CD4-positive, alpha-beta memory T cell (primary cell): Measurements from ENCODE around the gene SLC45A3. TPM values are rescaled to one million over a fixed set of nuclear protein-coding genes. Genes with fewer than 3 reads are reported as not detected.

Experiments used
- CTCF ChIA-PET: fragments of 350-600 bp; sonication (Branson Sonifier 250); formaldehyde crosslinking; loops from one replicate; lab custom pipeline; 2021; ENCODE audit warnings: inconsistent platforms; ENCODE audit not compliant: partially characterized antibody; lab: Charles Lee
- POLR2A ChIA-PET: fragments of 350-600 bp; sonication (Branson Sonifier 250); formaldehyde crosslinking; loops from one replicate; lab custom pipeline; 2021; ENCODE audit not compliant: partially characterized antibody; lab: Charles Lee
- DNase-seq, 5 donors: peaks; one replicate each; pipeline versions ENCODE4 v3.0.0 to v3.0.0-alpha.2; 2020 to 2022; ENCODE audit warnings: mixed read lengths in 1 of 5
- H3K27ac ChIP-seq: one replicate; pipeline ENCODE4 v1.7.0; 2013; ENCODE audit warnings: low read depth, low read length
- H3K27me3 ChIP-seq: 2 replicates; pipeline ENCODE4 v1.7.0; 2013; ENCODE audit warnings: mild to moderate bottlenecking, low read length, moderate library complexity; ENCODE audit not compliant: insufficient read depth
- H3K36me3 ChIP-seq: 2 replicates; pipeline ENCODE4 v1.7.0; 2013; ENCODE audit warnings: mild to moderate bottlenecking, low read length, moderate library complexity; ENCODE audit not compliant: insufficient read depth
- H3K4me1 ChIP-seq: 2 replicates; pipeline ENCODE4 v1.7.0; 2013; ENCODE audit warnings: mild to moderate bottlenecking, low read length, moderate library complexity; ENCODE audit not compliant: insufficient read depth
- H3K4me3 ChIP-seq, 2 donors: one replicate each; pipeline ENCODE4 v1.7.0; 2013; ENCODE audit warnings: low read length in 2 of 2, mild to moderate bottlenecking in 1 of 2
- H3K9me3 ChIP-seq, 2 donors: one replicate each; pipeline ENCODE4 v1.7.0; 2013; ENCODE audit warnings: low read length in 2 of 2, control low read depth in 1 of 2; ENCODE audit not compliant: control insufficient read depth in 1 of 2
- H3K27ac Mint-ChIP-seq, 7 donors: one replicate each; pipeline ENCODE4 v1.8.0; 2020 to 2021; ENCODE audit warnings: mixed read lengths in 7 of 7, mild to moderate bottlenecking in 6 of 7, inconsistent platforms in 3 of 7, moderate library complexity in 3 of 7
- H3K27me3 Mint-ChIP-seq, 2 donors: one replicate each; pipeline ENCODE4 v1.8.0; 2020 to 2021; ENCODE audit warnings: mixed read lengths in 2 of 2
- H3K36me3 Mint-ChIP-seq, 2 donors: one replicate each; pipeline ENCODE4 v1.8.0; 2020 to 2021; ENCODE audit warnings: mixed read lengths in 2 of 2, inconsistent platforms in 1 of 2, mild to moderate bottlenecking in 1 of 2
- H3K4me1 Mint-ChIP-seq, 4 donors: one replicate each; pipeline ENCODE4 v1.8.0; 2020 to 2021; ENCODE audit warnings: mixed read lengths in 4 of 4, mild to moderate bottlenecking in 1 of 4
- H3K4me3 Mint-ChIP-seq, 8 donors: one replicate each; pipeline ENCODE4 v1.8.0; 2020 to 2021; ENCODE audit warnings: mixed read lengths in 8 of 8, mild to moderate bottlenecking in 7 of 8, moderate library complexity in 6 of 8, inconsistent platforms in 3 of 8
- H3K9me3 Mint-ChIP-seq, 8 donors: one replicate each; pipeline ENCODE4 v1.8.0; 2020 to 2021; ENCODE audit warnings: mixed read lengths in 8 of 8, mild to moderate bottlenecking in 5 of 8, inconsistent platforms in 3 of 8, moderate library complexity in 1 of 8
- intact Hi-C: fragments of 100-400 bp; cut with micrococcal nuclease; formaldehyde crosslinking; loops from one replicate; pipeline ENCODE4 v1.15.1; 2023
- polyA plus RNA-seq, 2 donors: library from polyadenylated mRNA; unstranded; fragments of 300-500 nt; fragmentation: Illumina TruSeq; gene quantifications; one replicate each; pipeline ENCODE4 v1.2.3, GENCODE V29; 2021
- total RNA-seq, 2 experiments: library from RNA; stranded (reverse); gene quantifications; one replicate each; pipeline ENCODE4 v1.2.3, GENCODE V29; 2021

The SLC45A3 gene
- total and polyA plus RNA-seq, 4 experiments from 2014 or later, result 0.09 to 0.19 TPM; not detected in 2

DNA sequence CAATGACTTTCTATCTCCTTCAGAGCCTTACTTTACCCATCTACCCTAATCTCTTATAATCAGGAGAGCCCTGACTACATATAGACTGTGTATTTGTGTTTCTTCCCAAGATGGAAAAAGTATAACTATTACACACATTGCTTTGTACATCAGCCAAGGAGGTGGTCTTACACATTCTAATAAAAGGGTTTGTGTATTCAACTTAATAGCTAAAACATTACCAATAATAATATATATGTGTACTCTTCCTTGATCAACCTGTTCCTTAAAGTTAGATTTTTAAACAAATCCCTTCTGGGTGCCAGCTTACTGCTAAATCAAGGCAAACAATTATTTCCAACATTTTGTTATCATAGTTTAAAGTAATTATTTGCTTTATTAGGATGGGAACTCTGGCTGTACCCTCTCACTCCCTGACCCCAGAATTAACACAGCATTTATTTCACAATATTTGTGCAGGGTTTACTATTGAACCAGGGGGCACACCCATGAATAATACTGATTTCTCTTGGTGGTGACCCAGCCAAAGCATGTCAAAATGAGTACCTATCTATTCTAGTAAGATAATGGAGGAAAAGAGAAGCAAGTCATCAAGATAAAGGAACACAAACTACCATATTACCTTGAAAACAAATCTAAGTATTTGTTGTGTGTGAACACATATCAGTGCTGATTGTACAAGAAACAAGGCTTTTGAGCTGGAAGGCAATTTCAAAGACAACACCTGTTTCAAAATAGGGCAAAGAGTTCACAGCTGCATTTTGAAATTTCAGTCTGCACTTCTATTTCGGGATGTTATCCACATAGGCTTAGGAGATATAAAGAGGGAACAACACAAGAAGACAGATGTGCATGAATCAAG lies 30.1 kb upstream of the SLC45A3 start:
- Mint-ChIP-seq H3K27ac (peak overlapping the region in 1 of 7 donors; percentile 68), H3K27me3 (no peaks in the 10 kb centered on the region)
- intact Hi-C loops, result loop anchor here (1.0 to 5.0 kb wide), 5 partner anchors 37 to 267 kb away; partner anchors contain the start of gene RAB29

DNA sequence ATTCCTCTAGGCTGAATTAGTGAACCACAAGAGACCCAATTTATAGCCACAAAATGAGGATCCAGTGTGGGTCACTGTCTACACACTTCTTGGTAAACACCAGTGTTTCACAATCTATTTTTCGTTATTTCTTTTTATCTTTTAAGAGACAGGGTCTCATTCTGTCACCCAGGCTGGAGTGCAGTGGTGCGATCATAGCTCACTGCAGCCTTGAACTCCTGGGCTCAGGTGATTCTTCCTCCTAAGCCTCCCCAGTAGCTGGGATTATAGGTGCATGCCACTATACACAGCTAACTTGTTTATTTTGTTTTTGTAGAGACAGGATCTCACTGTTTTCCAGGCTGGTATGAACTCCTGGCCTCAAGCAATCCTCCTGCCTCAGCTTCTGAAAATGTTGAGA lies 29.3 kb upstream of the SLC45A3 start:
- intact Hi-C loops, result loop anchor here (2.0 to 5.0 kb wide), 3 partner anchors 38 to 268 kb away; partner anchors contain the start of gene RAB29
- H3K27me3 Mint-ChIP-seq, result no peaks in the 10 kb centered on the region

More for the DNA sequence above, 30.1 kb upstream of the SLC45A3 start:
- no peak for DNase-seq
- ChIA-PET POLR2A (interaction anchor here (1.8 to 2.1 kb wide), 3 partner anchors 31 to 52 kb away, joined by 4 to 12 read pairs (median 7); partner anchors contain the start of gene NUCKS1), CTCF (interaction anchor here (0.8 to 9.2 kb wide), 28 partner anchors 9 to 267 kb away, joined by 3 to 138 read pairs (median 5); partner anchors contain the start of genes ELK4 and RAB29)
- Histone ChIP-seq H3K36me3 (peaks cover 3% of the 10 kb centered on the region), H3K27ac (no peak overlapping the region), H3K4me1 (peaks cover 3% of the 10 kb centered on the region), H3K27me3 (no peaks in the 10 kb centered on the region), H3K9me3 (no peaks in the 10 kb centered on the region), H3K4me3 (no peak overlapping the region)
- Mint-ChIP-seq H3K9me3 (no peaks in the 10 kb centered on the region), H3K4me1 (peaks cover 5 to 14% (median 10%) of the 10 kb centered on the region in 4 donors), H3K4me3 (no peak overlapping the region), H3K36me3 (peaks cover 23 to 24% of the 10 kb centered on the region in 2 donors)

DNA sequence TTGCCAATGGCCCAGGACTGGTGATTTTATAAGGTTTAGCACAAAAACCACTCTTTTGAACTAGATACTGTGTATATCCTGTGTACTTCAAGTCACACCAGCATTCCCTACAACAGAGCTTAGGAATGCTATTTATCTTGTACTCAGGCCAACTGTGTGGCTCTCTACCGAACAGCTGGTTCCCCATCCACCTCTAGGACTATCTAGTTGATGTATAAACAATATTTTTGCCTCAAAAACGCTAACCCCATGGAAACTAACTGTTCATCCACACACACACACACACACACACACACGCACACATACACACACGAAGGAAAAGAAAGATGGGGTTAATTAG lies 28.7 kb upstream of the SLC45A3 start:
- Mint-ChIP-seq H3K27me3 (no peaks in the 10 kb centered on the region), H3K36me3 (peaks cover 25% of the 10 kb centered on the region in 2 donors), H3K9me3 (no peaks in the 10 kb centered on the region), H3K4me3 (no peak overlapping the region), H3K4me1 (peaks cover 5 to 14% (median 10%) of the 10 kb centered on the region in 4 donors), H3K27ac (peak overlapping the region in 2 of 7 donors; percentile 43 to 73)
- Histone ChIP-seq H3K9me3 (no peaks in the 10 kb centered on the region), H3K4me1 (peaks cover 3% of the 10 kb centered on the region), H3K27ac (no peak overlapping the region), H3K27me3 (no peaks in the 10 kb centered on the region), H3K36me3 (no peaks in the 10 kb centered on the region), H3K4me3 (no peak overlapping the region)
- POLR2A ChIA-PET, result interaction anchor here (0.9 to 1.8 kb wide), 2 partner anchors 40 to 51 kb away, joined by 4 read pairs; partner anchors contain the start of gene NUCKS1
- intact Hi-C loops, result no loop called here
- DNase-seq, result no peak
- CTCF ChIA-PET, result interaction anchor here (0.9 to 9.2 kb wide), 11 partner anchors 8 to 202 kb away, joined by 3 to 138 read pairs (median 5); partner anchors contain the start of gene RAB29

More for the DNA sequence above, 29.3 kb upstream of the SLC45A3 start:
- no peak overlapping the region for H3K27ac Mint-ChIP-seq
- H3K36me3 Mint-ChIP-seq, result peaks cover 24 to 25% of the 10 kb centered on the region in 2 donors
- Histone ChIP-seq H3K4me1 (peaks cover 3% of the 10 kb centered on the region), H3K4me3 (no peak overlapping the region), H3K36me3 (no peaks in the 10 kb centered on the region), H3K27ac (no peak overlapping the region), H3K27me3 (no peaks in the 10 kb centered on the region), H3K9me3 (no peaks in the 10 kb centered on the region)
- peaks cover 5 to 14% (median 10%) of the 10 kb centered on the region in 4 donors for H3K4me1 Mint-ChIP-seq
- ChIA-PET CTCF (interaction anchor here (0.9 to 9.2 kb wide), 13 partner anchors 9 to 201 kb away, joined by 3 to 138 read pairs (median 5); partner anchors contain the start of genes ELK4 and RAB29), POLR2A (interaction anchor here (0.9 to 1.8 kb wide), 2 partner anchors 40 to 51 kb away, joined by 4 read pairs; partner anchors contain the start of gene NUCKS1)
- H3K9me3 Mint-ChIP-seq, result no peaks in the 10 kb centered on the region
- DNase-seq, result no peak
- H3K4me3 Mint-ChIP-seq, result no peak overlapping the region

DNA sequence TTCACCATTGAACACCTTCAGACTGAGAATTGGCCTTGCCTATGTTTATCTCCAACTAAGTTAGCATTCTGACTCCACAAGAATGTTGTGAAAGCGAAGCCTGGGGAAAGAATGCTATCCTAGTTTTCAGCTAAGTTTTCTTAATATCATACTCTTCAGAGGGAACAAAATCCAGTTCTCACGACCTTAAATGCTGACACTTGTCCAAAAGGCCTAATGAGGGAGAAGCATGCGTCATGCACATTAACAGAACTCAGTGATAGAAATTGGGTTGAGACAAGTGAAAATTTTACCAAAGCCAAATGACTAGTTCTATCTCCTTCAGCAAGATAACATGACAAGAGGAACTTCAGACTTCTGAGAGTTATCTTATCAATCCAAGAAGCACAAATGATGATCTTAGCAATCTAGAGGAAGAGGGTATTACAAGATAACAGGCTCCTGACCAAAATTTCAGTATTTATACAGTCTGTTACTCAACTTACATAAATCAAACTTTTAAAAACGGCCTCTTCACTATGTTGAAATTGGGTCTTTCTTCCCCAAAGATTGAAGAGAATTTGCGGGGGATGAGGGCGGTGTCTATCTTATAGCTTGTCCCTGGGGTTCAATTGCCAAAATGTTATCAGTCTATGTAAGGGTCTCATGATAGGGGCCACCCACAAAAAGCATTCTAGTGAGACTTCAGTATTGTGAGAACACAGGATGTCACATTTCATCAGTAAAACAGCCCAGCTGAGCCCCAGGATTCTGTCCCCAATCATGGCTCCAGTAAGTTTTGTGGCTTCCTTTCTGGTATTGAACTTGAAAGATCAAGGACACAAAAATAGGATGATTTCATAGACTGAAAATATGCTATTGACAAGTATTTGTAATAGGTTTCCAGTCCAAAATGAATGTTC lies 26.5 kb upstream of the SLC45A3 start:
- no peak for DNase-seq
- POLR2A ChIA-PET, result no interaction called here

DNA sequence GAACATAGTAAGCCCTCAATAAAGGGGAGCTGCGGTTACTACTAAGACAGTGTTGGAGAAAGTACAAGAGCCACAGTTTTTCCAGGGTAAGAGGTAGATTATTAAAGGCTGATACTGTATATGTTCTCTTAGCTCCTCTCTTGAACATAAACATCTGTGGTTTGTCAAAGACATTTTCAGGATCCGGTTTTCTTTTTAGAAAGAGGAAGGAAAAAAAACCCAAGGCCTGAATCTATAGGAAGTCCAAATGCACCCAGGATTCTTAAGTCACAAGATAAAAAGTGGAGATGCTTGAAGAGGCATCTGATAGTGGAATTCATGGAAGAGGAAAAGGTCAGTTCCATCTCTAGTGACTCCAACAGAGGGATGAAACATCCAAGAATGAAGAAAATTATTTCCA lies 24.6 kb upstream of the SLC45A3 start:
- H3K27ac Mint-ChIP-seq, result peak overlapping the region in 2 of 7 donors; percentile 10 to 43
- CTCF ChIA-PET, result no interaction called here

More for the DNA sequence above, 26.5 kb upstream of the SLC45A3 start:
- Histone ChIP-seq H3K27ac (no peak overlapping the region), H3K4me1 (peaks cover 3% of the 10 kb centered on the region), H3K4me3 (no peak overlapping the region), H3K27me3 (no peaks in the 10 kb centered on the region), H3K36me3 (no peaks in the 10 kb centered on the region), H3K9me3 (no peaks in the 10 kb centered on the region)
- CTCF ChIA-PET, result interaction anchor here (9.2 kb wide), 1 partner anchor 114 kb away, joined by 62 read pairs; no protein-coding TSS in a partner anchor
- H3K36me3 Mint-ChIP-seq, result peaks cover 28 to 29% of the 10 kb centered on the region in 2 donors
- peaks cover 5 to 13% (median 10%) of the 10 kb centered on the region in 4 donors for H3K4me1 Mint-ChIP-seq
- H3K27ac Mint-ChIP-seq, result no peak overlapping the region
- H3K4me3 Mint-ChIP-seq, result no peak overlapping the region
- intact Hi-C loops, result no loop called here
- H3K27me3 Mint-ChIP-seq, result no peaks in the 10 kb centered on the region
- H3K9me3 Mint-ChIP-seq, result no peaks in the 10 kb centered on the region

DNA sequence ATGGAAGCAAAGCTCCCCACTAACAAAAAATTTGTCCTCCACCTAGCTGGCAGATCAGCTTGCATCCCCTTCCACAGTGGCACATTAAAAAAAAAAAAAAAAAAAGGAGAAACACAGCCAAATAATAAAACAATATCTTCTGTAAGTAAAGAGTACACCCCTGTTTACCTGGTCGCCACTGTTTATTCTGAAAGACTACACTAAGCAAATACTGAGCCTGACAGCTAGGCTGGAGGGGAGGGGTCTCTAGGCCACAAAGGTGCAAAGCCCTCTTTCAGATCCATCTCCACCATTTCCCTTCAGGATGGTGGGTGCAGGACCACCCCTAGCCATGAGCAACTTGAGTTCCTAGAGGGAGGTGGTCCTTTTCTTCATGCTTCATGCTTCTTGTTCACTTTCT lies 22.8 kb upstream of the SLC45A3 start:
- intact Hi-C loops, result no loop called here
- Mint-ChIP-seq H3K4me1 (no peaks in the 10 kb centered on the region), H3K27me3 (no peaks in the 10 kb centered on the region), H3K4me3 (no peak overlapping the region), H3K9me3 (no peaks in the 10 kb centered on the region), H3K27ac (no peak overlapping the region), H3K36me3 (peaks cover 15 to 27% of the 10 kb centered on the region in 2 donors)
- Histone ChIP-seq H3K27ac (no peak overlapping the region), H3K4me1 (peaks cover 3% of the 10 kb centered on the region), H3K36me3 (no peaks in the 10 kb centered on the region), H3K4me3 (no peak overlapping the region), H3K9me3 (no peaks in the 10 kb centered on the region), H3K27me3 (no peaks in the 10 kb centered on the region)
- CTCF ChIA-PET, result interaction anchor here (1.2 to 1.3 kb wide), 2 partner anchors 9 to 42 kb away, joined by 3 to 4 read pairs; no protein-coding TSS in a partner anchor
- POLR2A ChIA-PET, result interaction anchor here (0.6 to 0.8 kb wide), 2 partner anchors 44 to 224 kb away, joined by 3 to 4 read pairs; no protein-coding TSS in a partner anchor
- no peak for DNase-seq

More for the DNA sequence above, 24.6 kb upstream of the SLC45A3 start:
- no peaks in the 10 kb centered on the region for H3K27me3 ChIP-seq
- peaks cover 3% of the 10 kb centered on the region for H3K4me1 ChIP-seq
- H3K27ac ChIP-seq, result no peak overlapping the region
- no peaks in the 10 kb centered on the region for H3K27me3 Mint-ChIP-seq
- no peaks in the 10 kb centered on the region for H3K36me3 ChIP-seq
- H3K36me3 Mint-ChIP-seq, result peaks cover 21 to 35% of the 10 kb centered on the region in 2 donors
- H3K9me3 Mint-ChIP-seq, result no peaks in the 10 kb centered on the region
- H3K9me3 ChIP-seq, result no peaks in the 10 kb centered on the region
- POLR2A ChIA-PET, result no interaction called here
- H3K4me3 ChIP-seq, result no peak overlapping the region
- intact Hi-C loops, result no loop called here
- H3K4me1 Mint-ChIP-seq, result no peaks in the 10 kb centered on the region
- H3K4me3 Mint-ChIP-seq, result no peak overlapping the region
- DNase-seq, result no peak
